ENCODE data around the gene ZNF418. TPM values are rescaled to one million over a fixed set of nuclear protein-coding genes. Genes with fewer than 3 reads are reported as not detected.

The ZNF418 gene
- total and polyA plus RNA-seq, 2 of the 13 experiments (the other 11 are each of a cell fraction or from before 2014, with no cell fraction given), result 0.07 to 0.27 TPM

DNA sequence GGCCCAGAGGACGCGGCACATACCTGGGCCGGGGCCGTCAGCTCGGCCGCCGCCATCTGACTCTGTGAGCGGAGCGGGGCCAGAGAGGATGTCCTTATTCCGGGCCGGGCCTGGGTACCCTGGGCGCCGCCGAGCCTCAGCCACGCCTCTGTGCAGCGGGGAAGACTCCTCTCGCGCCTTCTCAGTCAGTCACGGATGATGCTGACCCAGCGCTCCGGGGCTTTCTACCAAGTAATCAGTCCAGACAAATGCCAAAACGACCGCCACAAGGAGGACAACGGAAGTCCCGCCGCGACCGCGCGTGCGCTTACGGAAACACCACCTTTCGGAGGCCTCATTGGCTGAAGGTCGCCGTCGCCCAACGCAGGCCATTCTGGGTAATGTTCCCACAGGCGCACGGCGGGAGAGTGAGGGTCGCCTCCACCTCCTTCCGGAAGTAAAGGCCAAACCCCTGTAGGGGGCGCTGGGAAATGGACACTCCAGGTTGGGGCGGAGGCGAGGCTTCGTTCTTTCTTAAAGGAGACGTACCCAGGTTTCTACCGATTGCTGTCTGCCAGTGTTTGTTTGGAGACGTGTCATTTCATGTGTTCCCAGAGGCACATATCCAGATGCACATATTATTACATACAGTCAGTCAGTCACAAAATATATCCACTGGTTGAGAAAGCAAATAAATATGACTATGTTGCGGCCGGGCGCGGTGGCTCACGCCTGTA, 12.4 kb upstream of the ZNF418 start, which contains the start of gene ZNF256 (continued):
- TF ChIP-seq, protein P1, sequence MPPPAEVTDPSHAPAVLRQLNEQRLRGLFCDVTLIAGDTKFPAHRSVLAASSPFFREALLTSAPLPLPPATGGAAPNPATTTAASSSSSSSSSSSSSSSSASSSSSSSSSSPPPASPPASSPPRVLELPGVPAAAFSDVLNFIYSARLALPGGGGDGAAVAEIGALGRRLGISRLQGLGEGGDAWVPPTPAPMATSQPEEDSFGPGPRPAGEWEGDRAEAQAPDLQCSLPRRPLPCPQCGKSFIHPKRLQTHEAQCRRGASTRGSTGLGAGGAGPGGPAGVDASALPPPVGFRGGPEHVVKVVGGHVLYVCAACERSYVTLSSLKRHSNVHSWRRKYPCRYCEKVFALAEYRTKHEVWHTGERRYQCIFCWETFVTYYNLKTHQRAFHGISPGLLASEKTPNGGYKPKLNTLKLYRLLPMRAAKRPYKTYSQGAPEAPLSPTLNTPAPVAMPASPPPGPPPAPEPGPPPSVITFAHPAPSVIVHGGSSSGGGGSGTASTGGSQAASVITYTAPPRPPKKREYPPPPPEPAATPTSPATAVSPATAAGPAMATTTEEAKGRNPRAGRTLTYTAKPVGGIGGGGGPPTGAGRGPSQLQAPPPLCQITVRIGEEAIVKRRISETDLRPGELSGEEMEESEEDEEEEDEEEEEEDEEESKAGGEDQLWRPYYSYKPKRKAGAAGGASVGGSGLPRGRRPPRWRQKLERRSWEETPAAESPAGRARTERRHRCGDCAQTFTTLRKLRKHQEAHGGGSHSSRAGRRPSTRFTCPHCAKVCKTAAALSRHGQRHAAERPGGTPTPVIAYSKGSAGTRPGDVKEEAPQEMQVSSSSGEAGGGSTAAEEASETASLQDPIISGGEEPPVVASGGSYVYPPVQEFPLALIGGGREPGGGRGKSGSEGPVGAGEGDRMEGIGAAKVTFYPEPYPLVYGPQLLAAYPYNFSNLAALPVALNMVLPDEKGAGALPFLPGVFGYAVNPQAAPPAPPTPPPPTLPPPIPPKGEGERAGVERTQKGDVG (CRISPR knock-in tag; IDR thresholded peaks at IDR 0.05; ENCODE audit: borderline replicate concordance), result no peak
- TF ChIP-seq ZNF562 (CRISPR knock-in tag; IDR thresholded peaks at IDR 0.05; ENCODE audit: borderline replicate concordance) (no peak), SNRNP70 (IDR thresholded peaks at IDR 0.05; ENCODE audit: low read depth, low read length) (no peak), REPIN1 (CRISPR knock-in tag; IDR thresholded peaks at IDR 0.05; ENCODE audit: borderline replicate concordance, low read depth) (peak; percentile 65; the same call in 1 of the 2 replicates), TSC22D2 (CRISPR knock-in tag; IDR thresholded peaks at IDR 0.05; ENCODE audit: borderline replicate concordance) (peak; percentile 29; the same call in 1 of the 2 replicates), EZH2 (conservative IDR thresholded peaks at IDR 0.05; ENCODE audit: low read depth, low read length) (no peak), ZNF383 (CRISPR knock-in tag; IDR thresholded peaks at IDR 0.05; ENCODE audit: borderline replicate concordance) (no peak), PAX8 (CRISPR knock-in tag; IDR thresholded peaks at IDR 0.05; ENCODE audit: borderline replicate concordance) (0 out of 2 replicates have a peak, but pooled peaks have one; percentile 50), ZC3H4 (CRISPR knock-in tag; IDR thresholded peaks at IDR 0.05; ENCODE audit: borderline replicate concordance) (no peak), SRF (IDR thresholded peaks at IDR 0.05; ENCODE audit: low read depth, low read length) (peak; percentile 45; the same call in 1 of the 2 replicates), ZNF451 (CRISPR knock-in tag; IDR thresholded peaks at IDR 0.05) (no peak), CCAR2 (optimal IDR thresholded peaks at IDR 0.05; ENCODE audit: low read depth, low read length) (no peak)
- TF ChIP-seq, protein P2, sequence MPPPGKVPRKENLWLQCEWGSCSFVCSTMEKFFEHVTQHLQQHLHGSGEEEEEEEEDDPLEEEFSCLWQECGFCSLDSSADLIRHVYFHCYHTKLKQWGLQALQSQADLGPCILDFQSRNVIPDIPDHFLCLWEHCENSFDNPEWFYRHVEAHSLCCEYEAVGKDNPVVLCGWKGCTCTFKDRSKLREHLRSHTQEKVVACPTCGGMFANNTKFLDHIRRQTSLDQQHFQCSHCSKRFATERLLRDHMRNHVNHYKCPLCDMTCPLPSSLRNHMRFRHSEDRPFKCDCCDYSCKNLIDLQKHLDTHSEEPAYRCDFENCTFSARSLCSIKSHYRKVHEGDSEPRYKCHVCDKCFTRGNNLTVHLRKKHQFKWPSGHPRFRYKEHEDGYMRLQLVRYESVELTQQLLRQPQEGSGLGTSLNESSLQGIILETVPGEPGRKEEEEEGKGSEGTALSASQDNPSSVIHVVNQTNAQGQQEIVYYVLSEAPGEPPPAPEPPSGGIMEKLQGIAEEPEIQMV (CRISPR knock-in tag; IDR thresholded peaks at IDR 0.05; ENCODE audit: low read depth), result peak; percentile 56; the same call in 1 of the 2 replicates
- TF ChIP-seq, protein P3, sequence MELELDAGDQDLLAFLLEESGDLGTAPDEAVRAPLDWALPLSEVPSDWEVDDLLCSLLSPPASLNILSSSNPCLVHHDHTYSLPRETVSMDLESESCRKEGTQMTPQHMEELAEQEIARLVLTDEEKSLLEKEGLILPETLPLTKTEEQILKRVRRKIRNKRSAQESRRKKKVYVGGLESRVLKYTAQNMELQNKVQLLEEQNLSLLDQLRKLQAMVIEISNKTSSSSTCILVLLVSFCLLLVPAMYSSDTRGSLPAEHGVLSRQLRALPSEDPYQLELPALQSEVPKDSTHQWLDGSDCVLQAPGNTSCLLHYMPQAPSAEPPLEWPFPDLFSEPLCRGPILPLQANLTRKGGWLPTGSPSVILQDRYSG (CRISPR knock-in tag; IDR thresholded peaks at IDR 0.05), result no peak
- TF ChIP-seq, protein P4, sequence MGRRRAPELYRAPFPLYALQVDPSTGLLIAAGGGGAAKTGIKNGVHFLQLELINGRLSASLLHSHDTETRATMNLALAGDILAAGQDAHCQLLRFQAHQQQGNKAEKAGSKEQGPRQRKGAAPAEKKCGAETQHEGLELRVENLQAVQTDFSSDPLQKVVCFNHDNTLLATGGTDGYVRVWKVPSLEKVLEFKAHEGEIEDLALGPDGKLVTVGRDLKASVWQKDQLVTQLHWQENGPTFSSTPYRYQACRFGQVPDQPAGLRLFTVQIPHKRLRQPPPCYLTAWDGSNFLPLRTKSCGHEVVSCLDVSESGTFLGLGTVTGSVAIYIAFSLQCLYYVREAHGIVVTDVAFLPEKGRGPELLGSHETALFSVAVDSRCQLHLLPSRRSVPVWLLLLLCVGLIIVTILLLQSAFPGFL (CRISPR knock-in tag; IDR thresholded peaks at IDR 0.05), result no peak
- TF ChIP-seq, protein P5, sequence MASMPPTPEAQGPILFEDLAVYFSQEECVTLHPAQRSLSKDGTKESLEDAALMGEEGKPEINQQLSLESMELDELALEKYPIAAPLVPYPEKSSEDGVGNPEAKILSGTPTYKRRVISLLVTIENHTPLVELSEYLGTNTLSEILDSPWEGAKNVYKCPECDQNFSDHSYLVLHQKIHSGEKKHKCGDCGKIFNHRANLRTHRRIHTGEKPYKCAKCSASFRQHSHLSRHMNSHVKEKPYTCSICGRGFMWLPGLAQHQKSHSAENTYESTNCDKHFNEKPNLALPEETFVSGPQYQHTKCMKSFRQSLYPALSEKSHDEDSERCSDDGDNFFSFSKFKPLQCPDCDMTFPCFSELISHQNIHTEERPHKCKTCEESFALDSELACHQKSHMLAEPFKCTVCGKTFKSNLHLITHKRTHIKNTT (CRISPR knock-in tag; IDR thresholded peaks at IDR 0.05), result no peak
- TF ChIP-seq, protein P6, sequence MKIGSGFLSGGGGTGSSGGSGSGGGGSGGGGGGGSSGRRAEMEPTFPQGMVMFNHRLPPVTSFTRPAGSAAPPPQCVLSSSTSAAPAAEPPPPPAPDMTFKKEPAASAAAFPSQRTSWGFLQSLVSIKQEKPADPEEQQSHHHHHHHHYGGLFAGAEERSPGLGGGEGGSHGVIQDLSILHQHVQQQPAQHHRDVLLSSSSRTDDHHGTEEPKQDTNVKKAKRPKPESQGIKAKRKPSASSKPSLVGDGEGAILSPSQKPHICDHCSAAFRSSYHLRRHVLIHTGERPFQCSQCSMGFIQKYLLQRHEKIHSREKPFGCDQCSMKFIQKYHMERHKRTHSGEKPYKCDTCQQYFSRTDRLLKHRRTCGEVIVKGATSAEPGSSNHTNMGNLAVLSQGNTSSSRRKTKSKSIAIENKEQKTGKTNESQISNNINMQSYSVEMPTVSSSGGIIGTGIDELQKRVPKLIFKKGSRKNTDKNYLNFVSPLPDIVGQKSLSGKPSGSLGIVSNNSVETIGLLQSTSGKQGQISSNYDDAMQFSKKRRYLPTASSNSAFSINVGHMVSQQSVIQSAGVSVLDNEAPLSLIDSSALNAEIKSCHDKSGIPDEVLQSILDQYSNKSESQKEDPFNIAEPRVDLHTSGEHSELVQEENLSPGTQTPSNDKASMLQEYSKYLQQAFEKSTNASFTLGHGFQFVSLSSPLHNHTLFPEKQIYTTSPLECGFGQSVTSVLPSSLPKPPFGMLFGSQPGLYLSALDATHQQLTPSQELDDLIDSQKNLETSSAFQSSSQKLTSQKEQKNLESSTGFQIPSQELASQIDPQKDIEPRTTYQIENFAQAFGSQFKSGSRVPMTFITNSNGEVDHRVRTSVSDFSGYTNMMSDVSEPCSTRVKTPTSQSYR (CRISPR knock-in tag; IDR thresholded peaks at IDR 0.05; ENCODE audit: borderline replicate concordance), result no peak

All from HepG2 (cell line).